WTC11 (cell line): ENCODE measurements around the gene SRSF1. TPM values are rescaled to one million over a fixed set of nuclear protein-coding genes. Genes with fewer than 3 reads are reported as not detected.

Experiments used
- ATAC-seq: fragments of 200-7000 bp; cut with Tn5 transposase; 2 replicates; pipeline ENCODE4 v1.10.0; 2021; ENCODE audit warnings: mild to moderate bottlenecking, moderate library complexity
- CTCF ChIA-PET: fragments of 300-600 bp; sonication (Branson Sonifier 250); formaldehyde crosslinking; loops from one replicate; lab custom pipeline; 2021; ENCODE audit warnings: antibody characterized with exemption; lab: Charles Lee
- POLR2A ChIA-PET: fragments of 350-600 bp; sonication (Branson Sonifier 250); formaldehyde crosslinking; loops from one replicate; lab custom pipeline; 2021; ENCODE audit warnings: antibody characterized with exemption; lab: Charles Lee
- DNase-seq: peaks from one replicate; pipeline ENCODE4 v3.0.0; 2021; ENCODE audit warnings: low spot score
- H3K27ac Mint-ChIP-seq: 2 replicates; pipeline ENCODE4 v1.8.0; 2021; ENCODE audit warnings: mixed read lengths
- H3K27me3 Mint-ChIP-seq: 2 replicates; pipeline ENCODE4 v1.8.0; 2021; ENCODE audit warnings: low read depth, mild to moderate bottlenecking, moderate library complexity, mixed read lengths
- H3K36me3 Mint-ChIP-seq: 2 replicates; pipeline ENCODE4 v1.8.0; 2021; ENCODE audit warnings: mixed read lengths
- H3K4me1 Mint-ChIP-seq: 2 replicates; pipeline ENCODE4 v1.8.0; 2022; ENCODE audit warnings: mixed read lengths
- H3K4me3 Mint-ChIP-seq: 2 replicates; pipeline ENCODE4 v1.8.0; 2021; ENCODE audit warnings: mild to moderate bottlenecking, moderate library complexity, mixed read lengths
- H3K9me3 Mint-ChIP-seq: 2 replicates; pipeline ENCODE4 v1.8.0; 2021; ENCODE audit warnings: mixed read lengths
- CREB1 ChIP-seq: sonication (generic); formaldehyde crosslinking; IDR thresholded peaks from 2 replicates; pipeline ENCODE4 v1.8.0; 2023; ENCODE audit warnings: mild to moderate bottlenecking, missing genetic modification reagents
- E2F5 ChIP-seq: sonication (generic); formaldehyde crosslinking; IDR thresholded peaks from 2 replicates; pipeline ENCODE4 v1.8.1; 2022; ENCODE audit warnings: mild to moderate bottlenecking, moderate library complexity, missing genetic modification reagents
- FOXP1 ChIP-seq: sonication (generic); formaldehyde crosslinking; IDR thresholded peaks from 2 replicates; pipeline ENCODE4 v1.8.0; 2022; ENCODE audit warnings: missing genetic modification reagents, mild to moderate bottlenecking, moderate library complexity, borderline replicate concordance
- FOXP4 ChIP-seq: sonication (generic); formaldehyde crosslinking; IDR thresholded peaks from 2 replicates; pipeline ENCODE4 v1.8.0; 2022; ENCODE audit warnings: mild to moderate bottlenecking, missing genetic modification reagents
- GTF2I ChIP-seq: fragments of 250-450 bp; sonication (Bioruptor Pico); conservative IDR thresholded peaks from 2 replicates; pipeline ENCODE4 v1.4.0; 2021; ENCODE audit warnings: mild to moderate bottlenecking
- HMGA2 ChIP-seq: fragments of 250-450 bp; sonication (Bioruptor Pico); IDR thresholded peaks from 2 replicates; pipeline ENCODE4 v1.4.0; 2021; ENCODE audit warnings: mild to moderate bottlenecking, moderate library complexity
- IRF2 ChIP-seq: sonication (generic); formaldehyde crosslinking; IDR thresholded peaks from 2 replicates; pipeline ENCODE4 v1.8.0; 2022; ENCODE audit warnings: low read depth, missing genetic modification reagents, borderline replicate concordance
- NR1H2 ChIP-seq: sonication (generic); formaldehyde crosslinking; IDR thresholded peaks from 2 replicates; pipeline ENCODE4 v1.9.0; 2021; ENCODE audit warnings: mild to moderate bottlenecking, moderate library complexity, missing genetic modification reagents
- TEAD1 ChIP-seq: sonication (generic); formaldehyde crosslinking; IDR thresholded peaks from 2 replicates; pipeline ENCODE4 v1.8.0; 2022; ENCODE audit warnings: mild to moderate bottlenecking, missing genetic modification reagents
- ZBTB43 ChIP-seq: sonication (generic); formaldehyde crosslinking; IDR thresholded peaks from 2 replicates; pipeline ENCODE4 v1.8.1; 2023; ENCODE audit warnings: mild to moderate bottlenecking, missing genetic modification reagents
- ZNF423 ChIP-seq: fragments of 250-450 bp; sonication (Bioruptor Pico); IDR thresholded peaks from 2 replicates; pipeline ENCODE4 v2.1.2; 2022; ENCODE audit warnings: mild to moderate bottlenecking, moderate library complexity
- total RNA-seq: library from RNA; stranded (reverse); gene quantifications from 3 replicates; pipeline ENCODE4 v1.2.3, GENCODE V29; 2021
- TF ChIP-seq, protein P1 (sequence below): sonication (generic); formaldehyde crosslinking; IDR thresholded peaks from 2 replicates; pipeline ENCODE4 v1.8.1; 2023; ENCODE audit warnings: mild to moderate bottlenecking, missing genetic modification reagents, moderate library complexity
- TF ChIP-seq, protein P2 (sequence below): sonication (generic); formaldehyde crosslinking; IDR thresholded peaks from 2 replicates; pipeline ENCODE4 v1.8.0; 2022; ENCODE audit warnings: mild to moderate bottlenecking, missing genetic modification reagents
- TF ChIP-seq, protein P3 (sequence below): fragments of 200-600 bp; IDR thresholded peaks from 2 replicates; pipeline ENCODE4 v1.8.0; 2022; ENCODE audit warnings: antibody characterized with exemption
- TF ChIP-seq, protein P4 (sequence below): fragments of 250-450 bp; sonication (Bioruptor Pico); IDR thresholded peaks from 2 replicates; pipeline ENCODE4 v1.9.0; 2021; ENCODE audit warnings: mild to moderate bottlenecking

SRSF1 gene
- total RNA-seq, 1 experiment from 2014 or later: 387 TPM

GRCh38 chr17:57955183-57955931 is 51.7 kb downstream of the SRSF1 start, which contains the start of gene CUEDC1:
TSS of gene CUEDC1 (minus strand) at chr17:57955412. CDS start at chr17:57885564, 69,848 bp downstream.
- H3K36me3 Mint-ChIP-seq: no peaks in the 10 kb centered on the region
- H3K4me1 Mint-ChIP-seq: peaks cover 53% of the 10 kb centered on the region
- no peak for TF ChIP-seq CREB1 (CRISPR knock-in tag)
- TF ChIP-seq, protein P1, sequence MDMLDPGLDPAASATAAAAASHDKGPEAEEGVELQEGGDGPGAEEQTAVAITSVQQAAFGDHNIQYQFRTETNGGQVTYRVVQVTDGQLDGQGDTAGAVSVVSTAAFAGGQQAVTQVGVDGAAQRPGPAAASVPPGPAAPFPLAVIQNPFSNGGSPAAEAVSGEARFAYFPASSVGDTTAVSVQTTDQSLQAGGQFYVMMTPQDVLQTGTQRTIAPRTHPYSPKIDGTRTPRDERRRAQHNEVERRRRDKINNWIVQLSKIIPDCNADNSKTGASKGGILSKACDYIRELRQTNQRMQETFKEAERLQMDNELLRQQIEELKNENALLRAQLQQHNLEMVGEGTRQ (CRISPR knock-in tag): no peak
- no peak for TF ChIP-seq TEAD1
- no peak for TF ChIP-seq ZBTB43 (CRISPR knock-in tag)
- TF ChIP-seq ZNF423 (CRISPR knock-in tag): peak; percentile 56; the same call in 1 of the 2 replicates
- TF ChIP-seq FOXP1 (CRISPR knock-in tag): peak; percentile 59; the same call in 1 of the 2 replicates
- TF ChIP-seq GTF2I: no peak
- no peak; the same call in 1 of the 2 replicates for TF ChIP-seq E2F5
- TF ChIP-seq, protein P2, sequence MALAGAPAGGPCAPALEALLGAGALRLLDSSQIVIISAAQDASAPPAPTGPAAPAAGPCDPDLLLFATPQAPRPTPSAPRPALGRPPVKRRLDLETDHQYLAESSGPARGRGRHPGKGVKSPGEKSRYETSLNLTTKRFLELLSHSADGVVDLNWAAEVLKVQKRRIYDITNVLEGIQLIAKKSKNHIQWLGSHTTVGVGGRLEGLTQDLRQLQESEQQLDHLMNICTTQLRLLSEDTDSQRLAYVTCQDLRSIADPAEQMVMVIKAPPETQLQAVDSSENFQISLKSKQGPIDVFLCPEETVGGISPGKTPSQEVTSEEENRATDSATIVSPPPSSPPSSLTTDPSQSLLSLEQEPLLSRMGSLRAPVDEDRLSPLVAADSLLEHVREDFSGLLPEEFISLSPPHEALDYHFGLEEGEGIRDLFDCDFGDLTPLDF (CRISPR knock-in tag): no peak
- TF ChIP-seq IRF2 (CRISPR knock-in tag): no peak
- no peak for TF ChIP-seq HMGA2
- no peak for TF ChIP-seq NR1H2 (CRISPR knock-in tag)
- POLR2A ChIA-PET: interaction anchor here (1.0 to 2.2 kb wide), 5 partner anchors 20 to 81 kb away, joined by 3 to 7 read pairs (median 3); partner anchors contain the start of gene SRSF1
- peaks cover 48% of the 10 kb centered on the region for H3K27me3 Mint-ChIP-seq
- CTCF ChIA-PET: interaction anchor here (0.8 to 5.8 kb wide), 31 partner anchors 9 to 247 kb away, joined by 3 to 54 read pairs (median 5); partner anchors contain the start of gene MRPS23
- peak; percentile 61 for ATAC-seq
- no peaks in the 10 kb centered on the region for H3K9me3 Mint-ChIP-seq
- peak; percentile 74 for DNase-seq
- H3K27ac Mint-ChIP-seq: 0 out of 2 replicates have a peak within 1 kb of the TSS, but pooled peaks have one; percentile 6
- H3K4me3 Mint-ChIP-seq: peak within 1 kb of the TSS; percentile 74

DNA sequence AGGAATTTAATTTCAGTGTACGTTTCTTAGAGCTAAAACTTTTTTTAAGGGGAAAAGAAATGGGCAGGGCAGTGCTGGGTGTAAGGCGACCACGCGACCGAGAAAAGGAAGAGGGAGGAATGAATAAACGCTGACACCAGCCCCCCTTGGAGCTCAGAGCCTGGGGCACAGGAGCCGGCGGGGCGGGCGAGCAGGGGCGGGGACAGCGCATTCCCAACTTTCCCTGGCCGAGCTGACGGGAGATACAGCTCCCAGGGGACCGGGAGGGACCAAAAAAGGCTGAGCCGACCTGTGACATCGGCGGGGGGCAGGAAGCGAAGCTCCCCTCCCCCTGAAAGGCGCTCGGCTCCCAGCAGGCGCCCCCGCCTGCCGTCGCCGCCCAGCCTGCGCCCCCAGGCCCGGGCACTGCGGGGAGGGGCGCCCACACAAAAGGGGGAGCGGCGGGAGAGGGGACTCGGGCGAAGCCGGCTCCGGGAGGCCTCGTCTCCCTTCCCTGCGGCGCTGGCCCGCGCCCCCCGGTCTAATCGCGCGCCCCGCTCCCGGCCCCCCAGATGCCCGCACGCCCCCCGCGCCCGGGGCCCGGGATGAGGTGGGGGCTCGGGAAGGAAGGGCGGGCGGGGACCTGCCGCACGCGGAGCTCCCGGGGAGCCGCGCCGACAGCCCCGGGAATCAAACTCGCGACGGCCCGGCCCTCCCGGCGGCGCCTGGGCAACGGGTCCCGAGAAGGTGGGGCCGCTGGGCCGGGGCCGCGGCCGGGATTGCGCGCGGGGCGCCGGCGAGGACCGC is 52.5 kb downstream of the SRSF1 start:
- H3K27me3 Mint-ChIP-seq: peaks cover 48% of the 10 kb centered on the region

More for the DNA sequence above, 52.5 kb downstream of the SRSF1 start:
- TF ChIP-seq, protein P3, sequence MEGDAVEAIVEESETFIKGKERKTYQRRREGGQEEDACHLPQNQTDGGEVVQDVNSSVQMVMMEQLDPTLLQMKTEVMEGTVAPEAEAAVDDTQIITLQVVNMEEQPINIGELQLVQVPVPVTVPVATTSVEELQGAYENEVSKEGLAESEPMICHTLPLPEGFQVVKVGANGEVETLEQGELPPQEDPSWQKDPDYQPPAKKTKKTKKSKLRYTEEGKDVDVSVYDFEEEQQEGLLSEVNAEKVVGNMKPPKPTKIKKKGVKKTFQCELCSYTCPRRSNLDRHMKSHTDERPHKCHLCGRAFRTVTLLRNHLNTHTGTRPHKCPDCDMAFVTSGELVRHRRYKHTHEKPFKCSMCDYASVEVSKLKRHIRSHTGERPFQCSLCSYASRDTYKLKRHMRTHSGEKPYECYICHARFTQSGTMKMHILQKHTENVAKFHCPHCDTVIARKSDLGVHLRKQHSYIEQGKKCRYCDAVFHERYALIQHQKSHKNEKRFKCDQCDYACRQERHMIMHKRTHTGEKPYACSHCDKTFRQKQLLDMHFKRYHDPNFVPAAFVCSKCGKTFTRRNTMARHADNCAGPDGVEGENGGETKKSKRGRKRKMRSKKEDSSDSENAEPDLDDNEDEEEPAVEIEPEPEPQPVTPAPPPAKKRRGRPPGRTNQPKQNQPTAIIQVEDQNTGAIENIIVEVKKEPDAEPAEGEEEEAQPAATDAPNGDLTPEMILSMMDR: no peak
- TF ChIP-seq ZNF423 (CRISPR knock-in tag) (peak; percentile 64), FOXP4 (CRISPR knock-in tag) (0 out of 2 replicates have a peak, but pooled peaks have one; percentile 16), NR1H2 (CRISPR knock-in tag) (no peak)
- TF ChIP-seq, protein P4, sequence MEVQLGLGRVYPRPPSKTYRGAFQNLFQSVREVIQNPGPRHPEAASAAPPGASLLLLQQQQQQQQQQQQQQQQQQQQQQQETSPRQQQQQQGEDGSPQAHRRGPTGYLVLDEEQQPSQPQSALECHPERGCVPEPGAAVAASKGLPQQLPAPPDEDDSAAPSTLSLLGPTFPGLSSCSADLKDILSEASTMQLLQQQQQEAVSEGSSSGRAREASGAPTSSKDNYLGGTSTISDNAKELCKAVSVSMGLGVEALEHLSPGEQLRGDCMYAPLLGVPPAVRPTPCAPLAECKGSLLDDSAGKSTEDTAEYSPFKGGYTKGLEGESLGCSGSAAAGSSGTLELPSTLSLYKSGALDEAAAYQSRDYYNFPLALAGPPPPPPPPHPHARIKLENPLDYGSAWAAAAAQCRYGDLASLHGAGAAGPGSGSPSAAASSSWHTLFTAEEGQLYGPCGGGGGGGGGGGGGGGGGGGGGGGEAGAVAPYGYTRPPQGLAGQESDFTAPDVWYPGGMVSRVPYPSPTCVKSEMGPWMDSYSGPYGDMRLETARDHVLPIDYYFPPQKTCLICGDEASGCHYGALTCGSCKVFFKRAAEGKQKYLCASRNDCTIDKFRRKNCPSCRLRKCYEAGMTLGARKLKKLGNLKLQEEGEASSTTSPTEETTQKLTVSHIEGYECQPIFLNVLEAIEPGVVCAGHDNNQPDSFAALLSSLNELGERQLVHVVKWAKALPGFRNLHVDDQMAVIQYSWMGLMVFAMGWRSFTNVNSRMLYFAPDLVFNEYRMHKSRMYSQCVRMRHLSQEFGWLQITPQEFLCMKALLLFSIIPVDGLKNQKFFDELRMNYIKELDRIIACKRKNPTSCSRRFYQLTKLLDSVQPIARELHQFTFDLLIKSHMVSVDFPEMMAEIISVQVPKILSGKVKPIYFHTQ (CRISPR knock-in tag): no peak
- Mint-ChIP-seq H3K4me3 (peak overlapping the region; percentile 74), H3K9me3 (no peaks in the 10 kb centered on the region), H3K27ac (0 out of 2 replicates have a peak overlapping the region, but pooled peaks have one; percentile 6), H3K4me1 (peaks cover 58% of the 10 kb centered on the region), H3K36me3 (no peaks in the 10 kb centered on the region)
- peak; percentile 70 for DNase-seq
- ATAC-seq: peak; percentile 35
- CTCF ChIA-PET: interaction anchor here (0.6 to 5.8 kb wide), 23 partner anchors 10 to 171 kb away, joined by 3 to 54 read pairs (median 7); no protein-coding TSS in a partner anchor
- POLR2A ChIA-PET: interaction anchor here (0.5 to 2.2 kb wide), 8 partner anchors 14 to 569 kb away, joined by 3 to 7 read pairs (median 3); partner anchors contain the start of gene SRSF1
